DND-41 (cell line): Measurements from ENCODE around the gene RRP15.

Experiments
- ATAC-seq: fragments of 200-7000 bp; cut with Tn5 transposase; 3 replicates; pipeline ENCODE4 v1.9.1; 2021; ENCODE audit warnings: low read depth; ENCODE audit not compliant: insufficient read depth
- DNase-seq: peaks from one replicate; pipeline ENCODE4 v3.0.0-alpha.2; 2020
- H2AFZ ChIP-seq: 2 replicates; pipeline ENCODE4 v1.6.0; 2012; ENCODE audit warnings: low read depth, low read length
- H3K27ac ChIP-seq: 2 replicates; pipeline ENCODE4 v1.5.1; 2012; ENCODE audit warnings: low read length, inconsistent platforms
- H3K27me3 ChIP-seq: fragments of 200-600 bp; sonication (generic); 2 replicates; pipeline ENCODE4 v1.6.0; 2012; ENCODE audit warnings: low read length, mild to moderate bottlenecking, inconsistent platforms; ENCODE audit not compliant: insufficient read depth, poor library complexity
- H3K36me3 ChIP-seq: 2 replicates; pipeline ENCODE4 v1.5.1; 2012; ENCODE audit warnings: low read length, inconsistent platforms; ENCODE audit not compliant: insufficient read depth
- H3K4me1 ChIP-seq: 2 replicates; pipeline ENCODE4 v1.5.1; 2012; ENCODE audit warnings: mild to moderate bottlenecking, low read length; ENCODE audit not compliant: insufficient read depth
- H3K4me2 ChIP-seq: 2 replicates; pipeline ENCODE4 v1.6.0; 2012; ENCODE audit warnings: mild to moderate bottlenecking, moderate library complexity, low read length, inconsistent platforms; ENCODE audit not compliant: insufficient read depth
- H3K4me3 ChIP-seq, 2 experiments: fragments of 200-600 bp in 1 of 2; shearing (Covaris generic) in 1 of 2; 2 replicates each; pipeline ENCODE4 v1.5.1; 2012 to 2016; ENCODE audit warnings: inconsistent platforms in 2 of 2, low read length in 2 of 2, mild to moderate bottlenecking in 2 of 2, low read depth in 1 of 2, moderate library complexity in 1 of 2
- H3K79me2 ChIP-seq: 2 replicates; pipeline ENCODE4 v1.6.0; 2012; ENCODE audit warnings: low read length, inconsistent platforms; ENCODE audit not compliant: insufficient read depth
- H3K9ac ChIP-seq: 2 replicates; pipeline ENCODE4 v1.6.0; 2012; ENCODE audit warnings: low read depth, mild to moderate bottlenecking, inconsistent platforms, low read length, moderate library complexity
- H3K9me3 ChIP-seq: 2 replicates; pipeline ENCODE4 v1.5.1; 2012; ENCODE audit warnings: low read length, moderate library complexity, mild to moderate bottlenecking, inconsistent platforms; ENCODE audit not compliant: insufficient read depth, severe bottlenecking
- H4K20me1 ChIP-seq: 2 replicates; pipeline ENCODE4 v1.6.0; 2012; ENCODE audit warnings: low read length; ENCODE audit not compliant: insufficient read depth
- CTCF ChIP-seq: IDR thresholded peaks from 2 replicates; pipeline ENCODE4 v1.5.1; 2012; ENCODE audit warnings: borderline replicate concordance, low read length, moderate library complexity, mild to moderate bottlenecking; ENCODE audit not compliant: poor library complexity, severe bottlenecking; ENCODE audit errors: extremely low read depth
- EZH2 ChIP-seq: IDR thresholded peaks from 3 replicates; pipeline ENCODE4 v1.6.1; 2012; ENCODE audit warnings: borderline replicate concordance, low read depth, mild to moderate bottlenecking, moderate library complexity, low read length, inconsistent platforms; ENCODE audit not compliant: severe bottlenecking

RRP15 gene

GRCh38 chr1:218380125-218380977 lies 95.3 kb downstream of the RRP15 start:
- no peaks in the 10 kb centered on the region for H3K79me2 ChIP-seq
- no peaks in the 10 kb centered on the region for H3K27me3 ChIP-seq
- no peak for TF ChIP-seq CTCF
- DNase-seq = no peak
- no peak overlapping the region for H3K4me3 ChIP-seq
- H3K9me3 ChIP-seq = no peaks in the 10 kb centered on the region
- H3K4me2 ChIP-seq = no peak overlapping the region
- no peak for ATAC-seq
- H3K4me1 ChIP-seq = peaks cover 4% of the 10 kb centered on the region; the same call in 1 of the 2 replicates
- no peaks in the 10 kb centered on the region for H3K36me3 ChIP-seq
- no peak overlapping the region for H3K27ac ChIP-seq
- H3K9ac ChIP-seq = no peak overlapping the region
- H2AFZ ChIP-seq = no peak overlapping the region
- H4K20me1 ChIP-seq = no peaks in the 10 kb centered on the region

- H3K4me1 ChIP-seq = peaks cover under 1% of the 10 kb centered on the region; the same call in 1 of the 2 replicates
- no peak overlapping the region for H3K4me2 ChIP-seq
- no peak for DNase-seq
- no peak overlapping the region for H3K9ac ChIP-seq
- no peak overlapping the region for H3K27ac ChIP-seq
- H3K4me3 ChIP-seq = no peak overlapping the region
- no peaks in the 10 kb centered on the region for H4K20me1 ChIP-seq
- H2AFZ ChIP-seq = no peak overlapping the region
- no peak for TF ChIP-seq CTCF
- TF ChIP-seq EZH2 = no peak
- no peaks in the 10 kb centered on the region for H3K79me2 ChIP-seq
- ATAC-seq = no peak
- H3K27me3 ChIP-seq = no peaks in the 10 kb centered on the region
- no peaks in the 10 kb centered on the region for H3K36me3 ChIP-seq
- no peaks in the 10 kb centered on the region for H3K9me3 ChIP-seq
These were observed 97.2 kb downstream of the RRP15 start for GRCh38 chr1:218382261-218382660.

- Histone ChIP-seq H2AFZ (no peak overlapping the region), H3K9me3 (no peaks in the 10 kb centered on the region), H3K27ac (no peak overlapping the region)
These were observed 98.0 kb downstream of the RRP15 start for GRCh38 chr1:218383051-218383450.

More at GRCh38 chr1:218383051-218383450, 98.0 kb downstream of the RRP15 start:
- no peaks in the 10 kb centered on the region for H3K4me1 ChIP-seq
- ATAC-seq (no peak), DNase-seq (no peak)
- H3K4me2 ChIP-seq = no peak overlapping the region
- H3K79me2 ChIP-seq = no peaks in the 10 kb centered on the region
- H4K20me1 ChIP-seq = no peaks in the 10 kb centered on the region
- no peaks in the 10 kb centered on the region for H3K27me3 ChIP-seq
- H3K4me3 ChIP-seq = no peak overlapping the region
- TF ChIP-seq CTCF = no peak
- no peak for TF ChIP-seq EZH2
- H3K36me3 ChIP-seq = no peaks in the 10 kb centered on the region
- H3K9ac ChIP-seq = no peak overlapping the region
